Body of pancreas (tissue), 4 donors: ENCODE measurements around the gene ASAP2. TPM values are rescaled to one million over a fixed set of nuclear protein-coding genes. Genes with fewer than 3 reads are reported as not detected.
"Not testable (repeated sequence)": the region's sequence is repeated elsewhere in the genome, so short reads cannot be mapped to it uniquely, and the experiment has no call there.

Source experiments
- ATAC-seq: fragments of 150-250 bp; one replicate; pipeline ENCODE4 v1.9.1; 2016
- DNase-seq, 4 donors: peaks; one replicate each; pipeline ENCODE4 v3.0.0-alpha.2; 2019
- H3K27ac ChIP-seq, 4 donors: fragments of 200-600 bp; sonication (generic); 1 replicate in 3 of 4; 2 replicates in 1 of 4; pipeline versions ENCODE4 v1.5.1 to v1.6.1; 2016 to 2019; ENCODE audit warnings: mild to moderate bottlenecking in 1 of 4, mixed read lengths in 1 of 4, moderate library complexity in 1 of 4
- H3K27me3 ChIP-seq, 2 donors: fragments of 200-600 bp; sonication (generic); one replicate each; pipeline ENCODE4 v1.6.0; 2016; ENCODE audit warnings: mild to moderate bottlenecking in 1 of 2
- H3K36me3 ChIP-seq, 2 donors: fragments of 200-600 bp; sonication (generic); replicated peaks in 1 of 2; 2 replicates each; pipeline ENCODE4 v1.5.1; 2016; ENCODE audit warnings: low read depth in 2 of 2; ENCODE audit not compliant: insufficient read depth in 1 of 2
- H3K4me1 ChIP-seq: fragments of 200-600 bp; sonication (generic); one replicate; pipeline ENCODE4 v1.6.0; 2016
- H3K4me3 ChIP-seq, 2 donors: fragments of 200-600 bp; sonication (generic); 1 replicate in 1 of 2; 2 replicates in 1 of 2; pipeline ENCODE4 v1.5.1; 2016 to 2019
- H3K9me3 ChIP-seq, 3 donors: fragments of 200-600 bp; sonication (generic); 1 replicate in 2 of 3; 2 replicates in 1 of 3; pipeline ENCODE4 v1.5.1; 2016
- POLR2A ChIP-seq, 3 donors: fragments of 450-650 bp; IDR thresholded peaks; one replicate each; pipeline ENCODE4 v1.6.1; 2016; ENCODE audit warnings: antibody characterized with exemption in 3 of 3, mild to moderate bottlenecking in 2 of 3
- WGBS, 2 donors: methylation state at CpG; one replicate each; pipeline ENCODE4 v1.1.5; 2017; 5-methylcytosine and 5-hydroxymethylcytosine counted together
- intact Hi-C: fragments of 100-400 bp; cut with DNase I; formaldehyde crosslinking; loops from one replicate; pipeline ENCODE4 v1.15.1; 2023
- total RNA-seq, 2 donors: library from RNA; depleted of rRNA; stranded (reverse); fragments of >200 nt; gene quantifications; one replicate each; pipeline ENCODE4 v1.1.0, GENCODE V29; 2016
- TF ChIP-seq, protein P1 (sequence below), 7 experiments: fragments of 450-650 bp in 4 of 7; fragments of 200-600 bp in 3 of 7; sonication (generic) in 3 of 7; IDR thresholded peaks; one replicate each; pipeline ENCODE4 v1.5.1; 2016 to 2019; ENCODE audit warnings: antibody characterized with exemption in 7 of 7

ASAP2 gene
- total RNA-seq, 2 donors from 2014 or later = 12.5 to 23.7 TPM

DNA sequence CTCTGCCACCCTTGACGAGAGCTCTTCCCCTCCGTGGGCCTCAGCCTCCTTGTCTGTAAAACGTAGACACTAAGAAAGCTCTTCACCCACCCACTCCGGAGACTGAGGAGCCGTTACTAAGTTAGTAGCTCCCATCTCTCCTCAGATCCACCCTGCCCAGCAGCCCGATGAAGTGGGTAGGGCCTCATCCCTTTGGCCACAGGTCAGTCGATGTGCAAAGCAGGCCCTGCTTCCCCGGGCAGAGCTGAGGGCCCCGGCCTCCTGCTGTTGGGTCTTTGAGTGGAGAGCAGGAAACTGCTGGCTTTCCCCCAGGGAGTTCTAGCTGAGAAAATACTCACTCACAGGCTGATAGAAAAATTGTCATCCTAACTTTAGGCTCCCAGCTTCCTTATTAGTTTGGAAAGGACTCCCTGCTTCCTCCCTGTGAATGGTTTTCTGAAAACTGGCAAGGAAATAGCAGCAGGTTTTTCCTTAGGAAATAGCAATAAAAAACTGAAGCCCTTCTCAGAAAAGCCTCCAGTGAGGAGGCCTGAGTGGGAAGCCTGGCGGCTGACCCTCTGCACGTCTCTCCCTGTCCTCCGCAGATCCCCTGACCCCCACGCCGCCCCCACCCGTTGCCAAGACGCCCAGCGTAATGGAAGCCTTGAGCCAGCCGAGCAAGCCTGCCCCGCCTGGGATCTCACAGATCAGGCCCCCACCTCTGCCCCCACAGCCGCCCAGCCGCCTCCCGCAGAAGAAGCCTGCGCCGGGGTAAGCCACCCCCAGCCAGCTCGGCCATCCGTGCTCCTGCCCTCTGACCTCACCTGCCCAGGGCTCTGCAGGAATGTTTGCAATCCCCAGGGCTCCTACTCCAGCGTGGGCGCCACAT, 186.5 kb downstream of the ASAP2 start:
- DNase-seq = no peak
- Histone ChIP-seq H3K9me3 (no peaks in the 10 kb centered on the region), H3K27me3 (no peaks in the 10 kb centered on the region), H3K4me1 (no peaks in the 10 kb centered on the region), H3K4me3 (no peak overlapping the region), H3K27ac (peak overlapping the region in 2 of 4 donors; percentile 29 to 32), H3K36me3 (peaks cover 0 to 4% of the 10 kb centered on the region in 2 donors)
- TF ChIP-seq, protein P1, sequence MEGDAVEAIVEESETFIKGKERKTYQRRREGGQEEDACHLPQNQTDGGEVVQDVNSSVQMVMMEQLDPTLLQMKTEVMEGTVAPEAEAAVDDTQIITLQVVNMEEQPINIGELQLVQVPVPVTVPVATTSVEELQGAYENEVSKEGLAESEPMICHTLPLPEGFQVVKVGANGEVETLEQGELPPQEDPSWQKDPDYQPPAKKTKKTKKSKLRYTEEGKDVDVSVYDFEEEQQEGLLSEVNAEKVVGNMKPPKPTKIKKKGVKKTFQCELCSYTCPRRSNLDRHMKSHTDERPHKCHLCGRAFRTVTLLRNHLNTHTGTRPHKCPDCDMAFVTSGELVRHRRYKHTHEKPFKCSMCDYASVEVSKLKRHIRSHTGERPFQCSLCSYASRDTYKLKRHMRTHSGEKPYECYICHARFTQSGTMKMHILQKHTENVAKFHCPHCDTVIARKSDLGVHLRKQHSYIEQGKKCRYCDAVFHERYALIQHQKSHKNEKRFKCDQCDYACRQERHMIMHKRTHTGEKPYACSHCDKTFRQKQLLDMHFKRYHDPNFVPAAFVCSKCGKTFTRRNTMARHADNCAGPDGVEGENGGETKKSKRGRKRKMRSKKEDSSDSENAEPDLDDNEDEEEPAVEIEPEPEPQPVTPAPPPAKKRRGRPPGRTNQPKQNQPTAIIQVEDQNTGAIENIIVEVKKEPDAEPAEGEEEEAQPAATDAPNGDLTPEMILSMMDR (IDR thresholded peaks at IDR 0.05) = no peak
- TF ChIP-seq POLR2A (IDR thresholded peaks at IDR 0.05) = no peak
- ATAC-seq = no peak
- intact Hi-C loops = no loop called here
- 77 to 81% methylated on average over 12 to 27 of the region's 28 CpGs for whole genome bisulfite sequencing, 2 donors

DNA sequence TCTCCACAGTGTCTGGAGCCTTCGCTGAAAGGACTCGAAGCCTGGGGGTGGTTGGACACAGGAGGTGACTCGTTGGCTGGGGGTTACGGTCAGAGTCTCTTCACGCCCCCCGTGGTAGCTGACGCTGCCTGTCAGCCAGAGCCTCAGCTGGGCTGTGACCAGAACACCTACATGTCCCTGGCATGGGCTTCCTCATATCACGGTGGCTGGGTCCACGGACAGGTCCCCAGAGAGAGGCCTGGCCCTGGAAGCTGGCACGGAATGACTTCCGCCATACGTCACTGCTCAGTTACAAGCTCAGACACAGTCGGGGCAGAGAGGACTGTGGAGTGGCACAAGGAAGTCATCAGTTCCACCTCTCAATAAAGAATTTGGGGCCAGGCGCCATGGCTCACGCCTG, 188.2 kb downstream of the ASAP2 start:
- H3K27me3 ChIP-seq = no peaks in the 10 kb centered on the region
- intact Hi-C loops = no loop called here
- TF ChIP-seq POLR2A (IDR thresholded peaks at IDR 0.05) = no peak
- TF ChIP-seq, protein P1 (IDR thresholded peaks at IDR 0.05) = no peak
- H3K4me3 ChIP-seq = no peak overlapping the region
- no peaks in the 10 kb centered on the region for H3K36me3 ChIP-seq
- no peak overlapping the region for H3K27ac ChIP-seq
- WGBS, 2 donors = 93 to 100% methylated on average over 5 to 15 of the region's 15 CpGs
- H3K9me3 ChIP-seq = no peaks in the 10 kb centered on the region
- no peaks in the 10 kb centered on the region for H3K4me1 ChIP-seq
- no peak for DNase-seq
- no peak for ATAC-seq

DNA sequence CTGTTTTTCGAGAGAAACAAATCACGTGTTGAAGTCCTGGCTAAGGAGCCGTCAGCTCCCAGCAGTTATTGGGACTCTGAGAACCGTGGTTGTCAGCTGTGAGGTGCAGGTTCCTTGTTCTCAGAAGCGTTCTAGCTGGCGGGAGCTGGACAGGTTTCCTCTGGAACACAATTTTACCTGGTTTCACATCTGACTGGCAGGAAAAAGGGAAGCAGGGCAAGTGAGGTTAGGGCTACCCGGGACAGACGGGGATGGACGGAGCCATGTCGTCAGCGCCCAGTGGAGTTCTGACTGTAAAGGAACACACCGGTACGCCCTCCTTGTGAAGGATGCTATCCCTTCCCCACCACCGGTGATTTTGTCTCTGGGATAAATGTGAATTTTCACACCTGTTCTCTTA, 190.6 kb downstream of the ASAP2 start:
- intact Hi-C loops = no loop called here
- DNase-seq (no peak), ATAC-seq (no peak)
- H3K4me3 ChIP-seq = no peak overlapping the region
- H3K36me3 ChIP-seq = no peaks in the 10 kb centered on the region
- no peak overlapping the region for H3K27ac ChIP-seq
- H3K27me3 ChIP-seq = no peaks in the 10 kb centered on the region
- no peak for TF ChIP-seq POLR2A (IDR thresholded peaks at IDR 0.05)
- TF ChIP-seq, protein P1 (IDR thresholded peaks at IDR 0.05) = no peak
- no peaks in the 10 kb centered on the region for H3K4me1 ChIP-seq
- WGBS, 2 donors = 92 to 94% methylated on average over 14 of the region's 14 CpGs
- no peaks in the 10 kb centered on the region for H3K9me3 ChIP-seq

DNA sequence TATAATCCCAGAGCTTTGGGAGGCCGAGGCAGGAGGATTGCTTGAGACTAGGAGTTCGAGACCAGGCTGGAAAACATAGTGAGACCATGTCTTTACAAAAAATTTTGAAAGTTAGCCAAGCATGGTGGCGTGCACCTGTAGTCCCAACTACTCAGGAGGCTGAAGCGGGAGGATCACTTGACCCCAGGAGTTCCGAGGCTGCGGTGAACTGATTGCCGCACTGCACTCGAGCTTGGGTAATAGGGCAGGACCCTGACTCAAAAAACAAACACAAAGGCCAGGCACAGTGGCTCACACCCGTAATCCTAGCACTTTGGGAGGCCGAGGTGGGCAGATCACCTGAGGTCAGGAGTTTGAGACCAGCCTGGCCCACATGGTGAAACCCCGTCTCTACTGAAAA, 191.6 kb downstream of the ASAP2 start:
- H3K27ac ChIP-seq, H3K4me3 ChIP-seq, H3K27me3 ChIP-seq, ATAC-seq, DNase-seq, H3K36me3 ChIP-seq, intact Hi-C loops, H3K4me1 ChIP-seq, H3K9me3 ChIP-seq: not testable (repeated sequence)
- WGBS, 2 donors = 95 to 99% methylated on average over 11 of the region's 11 CpGs

DNA sequence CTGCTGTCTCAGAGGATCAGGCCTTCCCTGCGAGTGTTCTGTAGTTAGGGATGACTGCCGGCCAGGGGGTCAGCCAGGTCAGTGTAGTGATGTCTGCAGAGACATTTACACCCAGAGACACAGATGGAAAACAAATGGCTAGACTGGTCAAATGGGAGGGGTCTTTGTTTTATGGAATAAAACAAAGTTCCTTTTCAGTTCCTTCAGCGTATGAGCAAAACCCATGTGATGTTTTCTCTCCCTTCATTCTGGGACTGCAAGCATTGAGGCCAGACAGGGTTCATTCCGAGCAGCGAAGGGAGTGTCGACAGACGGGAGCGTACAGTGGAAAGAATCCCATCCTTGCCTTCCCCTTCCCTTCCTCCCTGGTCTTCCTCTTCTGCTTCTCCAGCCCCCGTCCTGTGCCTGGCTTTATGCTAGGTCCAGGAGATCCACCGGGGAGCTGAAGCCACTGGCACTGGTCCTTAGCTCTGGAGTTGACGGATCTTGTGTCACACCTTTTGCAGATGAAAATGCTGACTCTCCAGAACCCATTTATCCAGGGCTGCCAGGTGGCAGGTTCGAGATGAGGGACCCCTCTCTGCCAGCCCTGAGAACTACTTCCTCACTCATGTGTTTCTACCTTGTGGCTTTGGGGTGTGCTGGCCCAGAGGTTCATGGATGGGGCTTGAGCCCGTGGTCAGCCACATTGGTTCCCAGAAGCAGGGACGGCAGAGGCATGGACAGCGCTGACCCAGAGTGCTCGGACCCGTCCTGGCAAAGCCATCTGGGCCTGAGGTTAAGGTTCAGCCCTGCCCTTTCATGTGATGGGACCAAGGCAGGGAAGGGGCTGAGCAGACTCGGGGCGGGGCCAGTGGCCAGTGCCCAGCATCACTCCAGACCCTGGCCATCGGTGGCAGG, 192.5 kb downstream of the ASAP2 start:
- WGBS, 2 donors = 82 to 88% methylated on average over 14 to 20 of the region's 20 CpGs
- Histone ChIP-seq H3K9me3 (no peaks in the 10 kb centered on the region), H3K27me3 (no peaks in the 10 kb centered on the region), H3K27ac (no peak overlapping the region), H3K4me1 (no peaks in the 10 kb centered on the region), H3K4me3 (no peak overlapping the region), H3K36me3 (no peaks in the 10 kb centered on the region)
- intact Hi-C loops = no loop called here
- DNase-seq (peak in 1 of 4 donors; percentile 28), ATAC-seq (peak; percentile 39)
- no peak for TF ChIP-seq POLR2A (IDR thresholded peaks at IDR 0.05)
- TF ChIP-seq, protein P1 (IDR thresholded peaks at IDR 0.05) = no peak
